Body of pancreas (tissue), 4 donors: ENCODE data around the gene PRMT5. TPM values are rescaled to one million over a fixed set of nuclear protein-coding genes. Genes with fewer than 3 reads are reported as not detected.

ENCODE experiments used
- ATAC-seq: fragments of 150-250 bp; one replicate; pipeline ENCODE4 v1.9.1; 2016
- DNase-seq, 4 donors: peaks; one replicate each; pipeline ENCODE4 v3.0.0-alpha.2; 2019
- H3K27ac ChIP-seq, 4 donors: fragments of 200-600 bp; sonication (generic); 1 replicate in 3 of 4; 2 replicates in 1 of 4; pipeline versions ENCODE4 v1.5.1 to v1.6.1; 2016 to 2019; ENCODE audit warnings: mild to moderate bottlenecking in 1 of 4, mixed read lengths in 1 of 4, moderate library complexity in 1 of 4
- H3K27me3 ChIP-seq, 2 donors: fragments of 200-600 bp; sonication (generic); one replicate each; pipeline ENCODE4 v1.6.0; 2016; ENCODE audit warnings: mild to moderate bottlenecking in 1 of 2
- H3K36me3 ChIP-seq, 2 donors: fragments of 200-600 bp; sonication (generic); replicated peaks in 1 of 2; 2 replicates each; pipeline ENCODE4 v1.5.1; 2016; ENCODE audit warnings: low read depth in 2 of 2; ENCODE audit not compliant: insufficient read depth in 1 of 2
- H3K4me1 ChIP-seq: fragments of 200-600 bp; sonication (generic); one replicate; pipeline ENCODE4 v1.6.0; 2016
- H3K4me3 ChIP-seq, 2 donors: fragments of 200-600 bp; sonication (generic); 1 replicate in 1 of 2; 2 replicates in 1 of 2; pipeline ENCODE4 v1.5.1; 2016 to 2019
- H3K9me3 ChIP-seq, 3 donors: fragments of 200-600 bp; sonication (generic); 1 replicate in 2 of 3; 2 replicates in 1 of 3; pipeline ENCODE4 v1.5.1; 2016
- CTCF ChIP-seq, 7 experiments: fragments of 450-650 bp in 4 of 7; fragments of 200-600 bp in 3 of 7; sonication (generic) in 3 of 7; IDR thresholded peaks; one replicate each; pipeline ENCODE4 v1.5.1; 2016 to 2019; ENCODE audit warnings: antibody characterized with exemption in 7 of 7
- POLR2A ChIP-seq, 3 donors: fragments of 450-650 bp; IDR thresholded peaks; one replicate each; pipeline ENCODE4 v1.6.1; 2016; ENCODE audit warnings: antibody characterized with exemption in 3 of 3, mild to moderate bottlenecking in 2 of 3
- WGBS, 2 donors: methylation state at CpG; one replicate each; pipeline ENCODE4 v1.1.5; 2017; 5-methylcytosine and 5-hydroxymethylcytosine counted together
- intact Hi-C: fragments of 100-400 bp; cut with DNase I; formaldehyde crosslinking; loops from one replicate; pipeline ENCODE4 v1.15.1; 2023
- total RNA-seq, 2 donors: library from RNA; depleted of rRNA; stranded (reverse); fragments of >200 nt; gene quantifications; one replicate each; pipeline ENCODE4 v1.1.0, GENCODE V29; 2016

The PRMT5 gene
- total RNA-seq, 2 donors from 2014 or later = 36.1 to 40.2 TPM

- no peak for DNase-seq
- intact Hi-C loops = no loop called here
- no peaks in the 10 kb centered on the region for H3K36me3 ChIP-seq
- no peak overlapping the region for H3K4me3 ChIP-seq
- H3K9me3 ChIP-seq = no peaks in the 10 kb centered on the region
- H3K27me3 ChIP-seq = no peaks in the 10 kb centered on the region
- peak overlapping the region in 2 of 4 donors; percentile 74 to 84 for H3K27ac ChIP-seq
- WGBS, 2 donors = 89 to 94% methylated on average over 20 to 21 of the region's 21 CpGs
- H3K4me1 ChIP-seq = peaks cover 36% of the 10 kb centered on the region
- no peak for ATAC-seq
- TF ChIP-seq CTCF (IDR thresholded peaks at IDR 0.05) = no peak
- TF ChIP-seq POLR2A (IDR thresholded peaks at IDR 0.05) = no peak
Observed at GRCh38 chr14:22885975-22886374, 43.2 kb downstream of the PRMT5 start.

- TF ChIP-seq POLR2A (IDR thresholded peaks at IDR 0.05) (no peak), CTCF (IDR thresholded peaks at IDR 0.05) (no peak)
- Histone ChIP-seq H3K27ac (no peak overlapping the region), H3K4me1 (peaks cover 36% of the 10 kb centered on the region), H3K27me3 (no peaks in the 10 kb centered on the region), H3K4me3 (no peak overlapping the region), H3K36me3 (no peaks in the 10 kb centered on the region), H3K9me3 (no peaks in the 10 kb centered on the region)
- DNase-seq = no peak
- no peak for ATAC-seq
- 71 to 86% methylated on average over 3 to 11 of the region's 11 CpGs for WGBS, 2 donors
- intact Hi-C loops = no loop called here
Observed at GRCh38 chr14:22884738-22885523, 44.2 kb downstream of the PRMT5 start.

GRCh38 chr14:22884076-22884737, 45.0 kb downstream of the PRMT5 start:
- TF ChIP-seq CTCF (IDR thresholded peaks at IDR 0.05) = no peak
- TF ChIP-seq POLR2A (IDR thresholded peaks at IDR 0.05) = no peak
- Histone ChIP-seq H3K4me3 (no peak overlapping the region), H3K36me3 (no peaks in the 10 kb centered on the region), H3K9me3 (no peaks in the 10 kb centered on the region), H3K4me1 (peaks cover 36% of the 10 kb centered on the region), H3K27me3 (no peaks in the 10 kb centered on the region), H3K27ac (peak overlapping the region in 1 of 4 donors; percentile 33)
- DNase-seq (no peak), ATAC-seq (no peak)
- intact Hi-C loops = no loop called here
- 68 to 76% methylated on average over 5 to 7 of the region's 7 CpGs for WGBS, 2 donors

GRCh38 chr14:22883173-22883976, 45.8 kb downstream of the PRMT5 start, which contains the start of gene REM2:
TSS of gene REM2 (plus strand) at chr14:22883222. CDS start at chr14:22883288, 66 bp downstream.
- no peaks in the 10 kb centered on the region for H3K27me3 ChIP-seq
- WGBS, 2 donors = 28 to 33% methylated on average over 5 to 15 of the region's 15 CpGs
- peaks cover 36% of the 10 kb centered on the region for H3K4me1 ChIP-seq
- intact Hi-C loops = no loop called here
- no peak for ATAC-seq
- peak within 1 kb of the TSS in 3 of 4 donors; percentile 18 to 47 (median 33) for H3K27ac ChIP-seq
- no peaks in the 10 kb centered on the region for H3K36me3 ChIP-seq
- no peak within 1 kb of the TSS for H3K4me3 ChIP-seq
- H3K9me3 ChIP-seq = no peaks in the 10 kb centered on the region
- peak in 1 of 4 donors; percentile 24 for DNase-seq
- TF ChIP-seq CTCF (IDR thresholded peaks at IDR 0.05) = no peak
- TF ChIP-seq POLR2A (IDR thresholded peaks at IDR 0.05) = no peak
